ENCODE results near the gene SLC8B1. TPM values are rescaled to one million over a fixed set of nuclear protein-coding genes. Genes with fewer than 3 reads are reported as not detected.

The SLC8B1 gene
- polyA plus RNA-seq, 1 donor (not counting 4 experiments of a cell fraction or from before 2014, with no cell fraction given), result 8.0 TPM

DNA sequence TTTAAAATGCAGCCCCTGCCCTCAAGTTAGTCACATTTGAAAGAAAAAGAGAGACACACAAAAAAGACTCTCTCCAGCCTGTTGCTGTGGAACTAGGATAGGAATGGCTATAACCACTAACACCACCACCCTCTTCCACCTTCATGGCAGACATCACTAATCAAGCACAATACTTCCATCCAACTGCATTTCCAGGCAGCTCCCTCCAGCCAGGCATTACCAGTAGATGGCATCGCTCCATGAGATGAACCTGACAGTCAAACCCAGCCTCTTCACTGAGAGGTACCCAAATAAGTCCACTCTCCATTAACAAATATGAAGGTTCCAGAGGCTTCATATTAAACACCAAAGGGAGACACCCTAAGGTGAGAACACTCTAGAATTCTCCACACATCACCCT, 24.4 kb downstream of the SLC8B1 start:
- H3K4me3 ChIP-seq (ENCODE audit: control insufficient read depth in 2 of 3, extremely low read depth in 1 of 3, insufficient read depth in 2 of 3, low read depth in 1 of 3, low read length in 3 of 3), result no peak overlapping the region
- no peaks in the 10 kb centered on the region for H3K9me3 ChIP-seq (ENCODE audit: control insufficient read depth, low read depth, low read length)
- no peak overlapping the region for H2AFZ ChIP-seq (ENCODE audit: control insufficient read depth, low read length)
- H3K27ac ChIP-seq (ENCODE audit: control insufficient read depth, insufficient read depth, low read length), result no peak overlapping the region
- DNase-seq (ENCODE audit: low read depth, low spot score), result no peak
- no peak for TF ChIP-seq EZH2 (IDR thresholded peaks at IDR 0.05; ENCODE audit: low read length)
- peak in 2 of 3 experiments; percentile 11 to 61 for TF ChIP-seq CTCF (optimal IDR thresholded peaks at IDR 0.05 in 1 of 3, IDR thresholded peaks at IDR 0.05 in 1 of 3, conservative IDR thresholded peaks at IDR 0.05 in 1 of 3; ENCODE audit: extremely low read depth in 1 of 3, insufficient read depth in 2 of 3, low read length in 3 of 3)
- H3K79me2 ChIP-seq (ENCODE audit: control insufficient read depth, insufficient read depth, low read length), result no peaks in the 10 kb centered on the region
- dilution Hi-C loops (cut with MboI; ENCODE audit: extremely low pct_ligation_motif_present, low sequenced_read_pairs), result no loop called here
- H3K27me3 ChIP-seq (ENCODE audit: control insufficient read depth, extremely low read depth, insufficient read depth, low read length), result no peaks in the 10 kb centered on the region
- no peaks in the 10 kb centered on the region for H4K20me1 ChIP-seq (ENCODE audit: control insufficient read depth, extremely low read depth, insufficient read depth, low read length)
- no peak for FAIRE-seq
- H3K36me3 ChIP-seq (ENCODE audit: control insufficient read depth in 2 of 2, extremely low read depth in 1 of 2, insufficient read depth in 2 of 2, low read length in 2 of 2), result peaks cover 8 to 9% of the 10 kb centered on the region in 2 experiments
- no peak overlapping the region for H3K4me2 ChIP-seq (ENCODE audit: control insufficient read depth, extremely low read depth, insufficient read depth, low read depth, low read length)
- no peak overlapping the region for H3K9ac ChIP-seq (ENCODE audit: control insufficient read depth, extremely low read depth, insufficient read depth, low read length)
- H3K4me1 ChIP-seq (ENCODE audit: control insufficient read depth, extremely low read depth, insufficient read depth, low read length), result no peaks in the 10 kb centered on the region
- H3K9me1 ChIP-seq (ENCODE audit: control insufficient read depth, extremely low read depth, insufficient read depth, low read length), result no peaks in the 10 kb centered on the region

DNA sequence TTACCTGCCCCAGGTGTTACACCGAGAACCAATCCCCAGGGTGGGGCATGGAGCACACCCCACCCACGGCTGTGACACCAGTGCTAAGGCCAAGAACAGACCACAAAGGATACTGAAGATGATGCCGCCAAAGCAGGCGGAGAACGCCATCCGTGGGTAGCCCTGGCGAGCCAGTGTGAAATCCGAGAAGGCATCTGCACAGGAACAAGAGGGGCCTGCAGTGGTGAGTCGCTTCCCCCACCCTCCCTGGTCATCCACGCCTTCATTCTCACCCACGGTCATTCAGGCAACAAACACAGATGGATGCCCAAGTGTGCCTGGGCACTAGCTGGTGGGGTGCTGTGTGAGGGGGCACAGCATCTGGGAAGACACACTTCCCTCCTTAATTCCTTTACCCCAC, 28.5 kb downstream of the SLC8B1 start:
- Histone ChIP-seq H3K9ac (ENCODE audit: control insufficient read depth, extremely low read depth, insufficient read depth, low read length) (no peak overlapping the region), H3K79me2 (ENCODE audit: control insufficient read depth, insufficient read depth, low read length) (no peaks in the 10 kb centered on the region), H3K4me1 (ENCODE audit: control insufficient read depth, extremely low read depth, insufficient read depth, low read length) (no peaks in the 10 kb centered on the region), H4K20me1 (ENCODE audit: control insufficient read depth, extremely low read depth, insufficient read depth, low read length) (no peaks in the 10 kb centered on the region), H3K9me1 (ENCODE audit: control insufficient read depth, extremely low read depth, insufficient read depth, low read length) (no peaks in the 10 kb centered on the region), H2AFZ (ENCODE audit: control insufficient read depth, low read length) (no peak overlapping the region), H3K9me3 (ENCODE audit: control insufficient read depth, low read depth, low read length) (no peaks in the 10 kb centered on the region), H3K36me3 (ENCODE audit: control insufficient read depth in 2 of 2, extremely low read depth in 1 of 2, insufficient read depth in 2 of 2, low read length in 2 of 2) (peaks cover 5 to 11% of the 10 kb centered on the region in 2 experiments), H3K27ac (ENCODE audit: control insufficient read depth, insufficient read depth, low read length) (no peak overlapping the region), H3K4me2 (ENCODE audit: control insufficient read depth, extremely low read depth, insufficient read depth, low read depth, low read length) (no peak overlapping the region), H3K27me3 (ENCODE audit: control insufficient read depth, extremely low read depth, insufficient read depth, low read length) (no peaks in the 10 kb centered on the region), H3K4me3 (ENCODE audit: control insufficient read depth in 2 of 3, extremely low read depth in 1 of 3, insufficient read depth in 2 of 3, low read depth in 1 of 3, low read length in 3 of 3) (no peak overlapping the region)
- dilution Hi-C loops (cut with MboI; ENCODE audit: extremely low pct_ligation_motif_present, low sequenced_read_pairs), result no loop called here
- DNase-seq (ENCODE audit: low read depth, low spot score) (no peak), FAIRE-seq (no peak)
- TF ChIP-seq EZH2 (IDR thresholded peaks at IDR 0.05; ENCODE audit: low read length), result no peak
- TF ChIP-seq CTCF (optimal IDR thresholded peaks at IDR 0.05 in 1 of 3, IDR thresholded peaks at IDR 0.05 in 1 of 3, conservative IDR thresholded peaks at IDR 0.05 in 1 of 3; ENCODE audit: extremely low read depth in 1 of 3, insufficient read depth in 2 of 3, low read length in 3 of 3), result no peak

All from keratinocyte (primary cell).